GM18519 (cell line): ENCODE data around the gene FBXO11.

Experiments used
- ATAC-seq: cut with Tn5 transposase; IDR thresholded peaks from one replicate; pipeline ENCODE4 v1.9.1; 2021; ENCODE audit warnings: mild to moderate bottlenecking, moderate library complexity; ENCODE audit not compliant: unreplicated experiment, low FRiP score

Gene FBXO11

DNA sequence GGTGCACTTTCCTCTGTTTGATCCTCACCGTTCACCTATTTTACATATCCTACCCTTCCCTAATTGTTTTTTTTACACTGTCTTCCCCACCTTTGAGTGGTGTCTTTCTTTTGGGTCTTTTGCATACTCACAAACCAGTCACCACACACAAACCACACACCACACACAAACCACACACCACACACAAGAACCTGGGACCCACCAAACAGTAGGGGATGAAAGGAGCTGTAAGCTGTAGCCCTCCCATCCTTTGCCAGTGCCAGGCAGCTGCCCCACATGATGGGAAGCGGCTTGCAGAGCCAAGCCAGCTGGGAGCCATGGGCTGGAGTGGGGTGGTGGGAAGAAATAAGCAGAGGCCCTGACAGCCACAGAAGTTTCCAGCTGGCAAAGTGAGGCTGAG is 162.2 kb downstream of the FBXO11 start:
- no peak for ATAC-seq

- ATAC-seq = no peak
These were observed 164.7 kb downstream of the FBXO11 start for GRCh38 chr2:47741637-47742036.

GRCh38 chr2:47741101-47741500 is 165.2 kb downstream of the FBXO11 start:
- ATAC-seq = no peak
